H4 (cell line): ENCODE data around the gene ETF1. TPM values are rescaled to one million over a fixed set of nuclear protein-coding genes. Genes with fewer than 3 reads are reported as not detected.
A peak's percentile ranks its signal among the peaks of the same experiment; 100 is the strongest.
"Not testable (repeated sequence)": the region's sequence is repeated elsewhere in the genome, so short reads cannot be mapped to it uniquely, and the experiment has no call there.

Source experiments
- DNase-seq: peaks from one replicate; pipeline ENCODE4 v3.0.0-alpha.2; 2015; ENCODE audit warnings: low spot score
- total RNA-seq: library from RNA; depleted of rRNA; stranded (reverse); fragments of >200 nt; shearing (Covaris generic); gene quantifications from 2 replicates; pipeline ENCODE4 v1.2.3, GENCODE V29; 2014

Gene ETF1
- total RNA-seq, 1 experiment from 2014 or later: 163 TPM

GRCh38 chr5:138529812-138530211 is 13.2 kb downstream of the ETF1 start:
- no peak for DNase-seq

GRCh38 chr5:138528744-138529469 is 14.1 kb downstream of the ETF1 start:
- no peak for DNase-seq

- DNase-seq: no peak
Measured at GRCh38 chr5:138528208-138528607, 14.8 kb downstream of the ETF1 start.

- no peak for DNase-seq
Measured at GRCh38 chr5:138527170-138527569, 15.9 kb downstream of the ETF1 start.

GRCh38 chr5:138523406-138523805 is 19.6 kb downstream of the ETF1 start:
- DNase-seq: no peak

GRCh38 chr5:138520971-138521370 is 22.1 kb downstream of the ETF1 start:
- no peak for DNase-seq

GRCh38 chr5:138517437-138517836 is 25.6 kb downstream of the ETF1 start:
- no peak for DNase-seq

- no peak for DNase-seq
Measured at GRCh38 chr5:138515556-138516245, 27.3 kb downstream of the ETF1 start.

- DNase-seq: no peak
Measured at GRCh38 chr5:138514021-138514420, 29.0 kb downstream of the ETF1 start.

- DNase-seq: no peak
Measured at GRCh38 chr5:138508958-138509357, 34.1 kb downstream of the ETF1 start.

GRCh38 chr5:138507485-138507884 is 35.6 kb downstream of the ETF1 start:
- DNase-seq: not testable (repeated sequence)

GRCh38 chr5:138506370-138507306 is 36.4 kb downstream of the ETF1 start:
- no peak for DNase-seq

GRCh38 chr5:138504799-138505198 is 38.2 kb downstream of the ETF1 start:
- DNase-seq: peak; percentile 14

GRCh38 chr5:138503487-138504270 is 39.4 kb downstream of the ETF1 start:
- DNase-seq: peak; percentile 60

- DNase-seq: no peak
Measured at GRCh38 chr5:138502521-138502920, 40.5 kb downstream of the ETF1 start.

GRCh38 chr5:138502121-138502520 is 40.9 kb downstream of the ETF1 start:
- no peak for DNase-seq

GRCh38 chr5:138498376-138498775 is 44.7 kb downstream of the ETF1 start:
- DNase-seq: no peak

- DNase-seq: no peak
Measured at GRCh38 chr5:138495351-138495750, 47.7 kb downstream of the ETF1 start.

GRCh38 chr5:138492560-138493045 is 50.4 kb downstream of the ETF1 start:
- DNase-seq: no peak

GRCh38 chr5:138491669-138492559 is 51.1 kb downstream of the ETF1 start:
- DNase-seq: peak; percentile 89
